Measurements from ENCODE around the gene GPS2.

GPS2 gene, protein sequence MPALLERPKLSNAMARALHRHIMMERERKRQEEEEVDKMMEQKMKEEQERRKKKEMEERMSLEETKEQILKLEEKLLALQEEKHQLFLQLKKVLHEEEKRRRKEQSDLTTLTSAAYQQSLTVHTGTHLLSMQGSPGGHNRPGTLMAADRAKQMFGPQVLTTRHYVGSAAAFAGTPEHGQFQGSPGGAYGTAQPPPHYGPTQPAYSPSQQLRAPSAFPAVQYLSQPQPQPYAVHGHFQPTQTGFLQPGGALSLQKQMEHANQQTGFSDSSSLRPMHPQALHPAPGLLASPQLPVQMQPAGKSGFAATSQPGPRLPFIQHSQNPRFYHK

DNA sequence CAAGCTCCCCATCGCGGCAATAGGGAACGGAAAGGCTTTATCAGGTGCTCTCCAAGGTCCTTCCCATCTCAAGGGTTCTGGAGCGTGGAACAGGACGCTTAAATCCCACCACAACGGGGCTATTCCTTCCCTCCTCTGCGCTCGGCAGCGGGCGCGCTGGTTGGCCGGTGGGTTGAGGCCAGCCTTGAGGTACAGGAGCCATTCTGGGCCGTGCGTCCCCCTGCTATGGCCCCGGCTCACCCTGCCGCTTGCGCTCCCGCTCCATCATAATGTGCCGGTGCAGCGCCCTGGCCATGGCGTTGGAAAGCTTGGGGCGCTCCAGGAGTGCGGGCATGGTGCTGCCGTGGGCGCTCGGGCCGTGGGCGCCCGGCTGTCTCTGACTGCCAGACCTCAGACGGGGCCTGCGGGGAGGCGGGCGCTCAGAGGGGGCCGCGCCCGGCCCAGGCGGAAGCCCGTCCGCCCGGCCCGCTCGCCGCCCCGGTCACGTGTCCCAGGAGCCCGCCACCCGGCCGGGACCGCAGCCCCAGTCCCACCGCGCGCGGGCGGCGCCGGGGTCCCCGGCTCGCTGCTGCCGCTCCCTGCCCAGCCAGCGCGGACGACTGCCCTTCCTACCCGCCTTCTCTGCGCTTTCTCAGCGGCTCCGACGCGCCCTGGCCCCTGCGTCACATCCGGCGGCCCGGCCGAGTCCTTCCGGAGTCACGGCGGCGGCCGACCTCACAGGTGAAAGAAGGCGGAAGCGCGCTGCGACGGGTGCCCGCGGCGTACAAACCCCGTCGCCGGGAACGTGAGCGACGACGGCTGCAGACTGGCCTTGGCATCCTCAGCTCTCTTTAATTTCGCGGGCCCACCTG, at the start of gene GPS2:
Gene GPS2 (minus strand): TSS at position 642 of the 851 bp plus-strand sequence. CDS start 308 bp downstream, at position 334.
- WGBS (ENCODE audit: insufficient coverage, insufficient read length), result no CpG with 5 or more reads among the region's 95 CpGs
- Histone ChIP-seq H3K9me3 (ENCODE audit: control insufficient read depth, insufficient read depth, low read length) (no peaks in the 10 kb centered on the region), H3K36me3 (ENCODE audit: control insufficient read depth, insufficient read depth, low read length) (peaks cover 48% of the 10 kb centered on the region), H3K4me3 (ENCODE audit: low read length) (peak within 1 kb of the TSS; percentile 72), H3K4me1 (ENCODE audit: control insufficient read depth, insufficient read depth, low read length) (peaks cover 3% of the 10 kb centered on the region; the same call in 1 of the 2 replicates), H3K27ac (ENCODE audit: low read length) (no peak within 1 kb of the TSS), H3K27me3 (ENCODE audit: control insufficient read depth, insufficient read depth, low read length) (no peaks in the 10 kb centered on the region)
- no peak for DNase-seq (ENCODE audit: low read depth, low spot score)

DNA sequence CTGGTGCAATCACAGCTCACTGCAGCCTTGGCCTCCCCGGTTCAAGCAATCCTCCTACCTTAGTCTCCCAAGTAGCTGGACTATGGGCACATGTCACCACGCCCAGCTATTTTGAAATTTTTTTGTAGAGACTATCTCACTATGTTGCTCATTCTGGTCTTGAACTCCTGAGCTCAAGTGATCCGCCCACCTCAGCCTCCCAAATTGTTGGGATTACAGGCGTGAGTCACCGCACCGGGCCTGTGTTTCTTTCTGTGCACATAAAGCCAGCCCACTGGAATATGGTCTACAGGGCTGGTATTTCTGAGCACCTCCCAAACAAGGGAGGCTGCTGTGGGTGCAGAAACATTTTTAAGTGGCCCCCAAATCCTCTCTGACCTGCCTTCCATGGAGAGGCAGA, 48.2 kb upstream of the GPS2 start:
- Histone ChIP-seq H3K36me3 (ENCODE audit: control insufficient read depth, insufficient read depth, low read length) (no peaks in the 10 kb centered on the region), H3K27me3 (ENCODE audit: control insufficient read depth, insufficient read depth, low read length) (no peaks in the 10 kb centered on the region), H3K4me3 (ENCODE audit: low read length) (no peak overlapping the region), H3K27ac (ENCODE audit: low read length) (no peak overlapping the region), H3K9me3 (ENCODE audit: control insufficient read depth, insufficient read depth, low read length) (no peaks in the 10 kb centered on the region), H3K4me1 (ENCODE audit: control insufficient read depth, insufficient read depth, low read length) (peaks cover 2% of the 10 kb centered on the region; the same call in 1 of the 2 replicates)
- no CpG with 5 or more reads among the region's 6 CpGs for whole genome bisulfite sequencing (ENCODE audit: insufficient coverage, insufficient read length)
- DNase-seq (ENCODE audit: low read depth, low spot score), result no peak

DNA sequence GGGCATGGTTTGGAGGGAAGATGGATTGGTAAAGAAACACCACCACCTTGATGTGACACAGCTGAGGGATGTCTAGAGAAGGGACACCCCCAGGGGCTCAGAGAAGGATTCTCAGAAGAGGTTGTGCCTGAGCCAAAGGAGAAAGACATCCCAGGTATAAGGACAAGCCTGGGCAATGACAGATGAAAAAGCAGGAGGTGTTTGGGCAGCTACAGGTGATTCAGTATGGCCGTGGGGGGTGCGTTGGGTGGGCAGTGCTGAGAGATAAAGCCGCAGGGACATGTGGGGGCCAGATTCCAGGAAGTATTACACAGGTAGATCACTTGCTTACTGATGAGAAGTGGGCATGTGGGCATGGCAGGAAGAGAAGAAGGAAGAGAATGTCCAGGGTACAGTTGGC, 46.7 kb upstream of the GPS2 start:
- no peak overlapping the region for H3K27ac ChIP-seq (ENCODE audit: low read length)
- no peaks in the 10 kb centered on the region for H3K27me3 ChIP-seq (ENCODE audit: control insufficient read depth, insufficient read depth, low read length)
- 0 out of 2 replicates have a peak, but pooled peaks cover under 1% of the 10 kb centered on the region for H3K4me1 ChIP-seq (ENCODE audit: control insufficient read depth, insufficient read depth, low read length)
- no peaks in the 10 kb centered on the region for H3K36me3 ChIP-seq (ENCODE audit: control insufficient read depth, insufficient read depth, low read length)
- no peak for DNase-seq (ENCODE audit: low read depth, low spot score)
- H3K4me3 ChIP-seq (ENCODE audit: low read length), result no peak overlapping the region
- no CpG with 5 or more reads among the region's 3 CpGs for WGBS (ENCODE audit: insufficient coverage, insufficient read length)
- H3K9me3 ChIP-seq (ENCODE audit: control insufficient read depth, insufficient read depth, low read length), result no peaks in the 10 kb centered on the region

- Histone ChIP-seq H3K4me3 (ENCODE audit: low read length) (no peak overlapping the region), H3K27me3 (ENCODE audit: control insufficient read depth, insufficient read depth, low read length) (no peaks in the 10 kb centered on the region), H3K36me3 (ENCODE audit: control insufficient read depth, insufficient read depth, low read length) (no peaks in the 10 kb centered on the region), H3K9me3 (ENCODE audit: control insufficient read depth, insufficient read depth, low read length) (no peaks in the 10 kb centered on the region), H3K27ac (ENCODE audit: low read length) (no peak overlapping the region), H3K4me1 (ENCODE audit: control insufficient read depth, insufficient read depth, low read length) (peaks cover 1% of the 10 kb centered on the region; the same call in 1 of the 2 replicates)
- DNase-seq (ENCODE audit: low read depth, low spot score), result no peak
- no CpG with 5 or more reads among the region's 2 CpGs for WGBS (ENCODE audit: insufficient coverage, insufficient read length)
Measured at GRCh38 chr17:7357381-7357780, 42.2 kb upstream of the GPS2 start.

DNA sequence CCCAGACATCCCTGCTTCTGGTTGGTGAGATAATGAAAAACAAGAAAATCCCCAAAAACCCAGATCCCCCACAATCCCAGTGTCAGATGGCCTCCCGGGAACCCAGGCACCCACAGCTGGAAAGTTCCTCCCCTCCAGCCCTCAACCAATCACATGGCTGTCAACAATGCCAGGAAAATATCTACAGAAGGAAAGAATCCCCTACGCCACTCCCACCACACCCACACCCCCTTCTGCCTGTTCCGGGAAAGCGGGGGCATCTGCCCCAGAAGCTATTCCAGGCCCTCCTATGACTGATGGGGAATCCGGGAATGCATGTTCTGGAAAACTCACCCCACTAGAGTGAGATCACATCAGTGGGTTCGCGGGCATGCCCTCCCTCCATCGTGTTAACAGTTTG, 41.6 kb upstream of the GPS2 start:
- Histone ChIP-seq H3K27ac (ENCODE audit: low read length) (no peak overlapping the region), H3K4me1 (ENCODE audit: control insufficient read depth, insufficient read depth, low read length) (peaks cover 1% of the 10 kb centered on the region; the same call in 1 of the 2 replicates), H3K9me3 (ENCODE audit: control insufficient read depth, insufficient read depth, low read length) (no peaks in the 10 kb centered on the region), H3K4me3 (ENCODE audit: low read length) (no peak overlapping the region), H3K27me3 (ENCODE audit: control insufficient read depth, insufficient read depth, low read length) (no peaks in the 10 kb centered on the region), H3K36me3 (ENCODE audit: control insufficient read depth, insufficient read depth, low read length) (no peaks in the 10 kb centered on the region)
- DNase-seq (ENCODE audit: low read depth, low spot score), result no peak
- no CpG with 5 or more reads among the region's 8 CpGs for WGBS (ENCODE audit: insufficient coverage, insufficient read length)

DNA sequence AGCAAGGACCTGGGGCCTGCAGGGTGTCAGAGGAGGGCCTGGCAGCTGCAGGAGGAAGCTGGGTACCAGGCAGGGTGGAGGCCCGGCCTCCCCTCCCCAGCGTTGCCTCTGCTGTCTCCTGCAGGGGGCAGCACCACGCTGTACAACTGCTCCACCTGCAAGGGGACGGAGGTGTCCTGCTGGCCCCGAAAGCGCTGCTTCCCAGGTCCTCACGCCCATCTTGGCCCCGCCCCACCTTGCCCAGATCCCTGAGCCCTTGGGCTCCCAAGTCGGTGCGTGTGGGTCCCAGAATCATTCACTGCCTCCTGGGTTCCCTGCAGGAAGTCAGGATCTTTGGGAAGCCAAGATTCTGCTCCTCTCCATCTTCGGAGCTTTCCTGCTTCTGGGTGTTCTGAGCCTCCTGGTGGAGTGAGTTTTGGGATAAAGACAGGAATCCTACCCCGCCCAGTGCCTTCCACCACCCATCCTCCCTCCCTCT, 41.0 kb upstream of the GPS2 start:
- Histone ChIP-seq H3K36me3 (ENCODE audit: control insufficient read depth, insufficient read depth, low read length) (no peaks in the 10 kb centered on the region), H3K4me3 (ENCODE audit: low read length) (no peak overlapping the region), H3K27me3 (ENCODE audit: control insufficient read depth, insufficient read depth, low read length) (no peaks in the 10 kb centered on the region), H3K4me1 (ENCODE audit: control insufficient read depth, insufficient read depth, low read length) (peaks cover 1% of the 10 kb centered on the region; the same call in 1 of the 2 replicates), H3K9me3 (ENCODE audit: control insufficient read depth, insufficient read depth, low read length) (no peaks in the 10 kb centered on the region), H3K27ac (ENCODE audit: low read length) (no peak overlapping the region)
- no CpG with 5 or more reads among the region's 12 CpGs for WGBS (ENCODE audit: insufficient coverage, insufficient read length)
- DNase-seq (ENCODE audit: low read depth, low spot score), result peak; percentile 87

DNA sequence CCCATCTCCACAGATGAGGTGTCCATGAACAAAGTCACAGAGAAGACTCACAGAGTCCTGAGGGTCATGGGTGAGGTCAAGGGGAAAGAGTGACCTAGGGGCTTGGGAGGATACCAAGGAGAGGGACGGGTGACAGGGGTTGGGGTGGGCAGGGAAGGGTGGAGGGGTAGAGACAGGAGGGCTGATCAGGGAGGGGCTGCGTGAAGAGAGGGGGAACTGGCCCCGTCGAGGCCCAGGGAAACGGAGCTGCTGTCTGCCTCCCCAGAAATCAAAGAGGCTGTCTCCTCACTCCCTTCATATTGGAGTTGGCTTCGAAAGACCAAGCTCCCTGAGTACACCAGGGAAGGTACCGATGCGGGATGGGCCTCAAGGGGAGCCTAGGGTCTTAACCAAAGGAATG, 40.4 kb upstream of the GPS2 start:
- no CpG with 5 or more reads among the region's 8 CpGs for WGBS (ENCODE audit: insufficient coverage, insufficient read length)
- Histone ChIP-seq H3K9me3 (ENCODE audit: control insufficient read depth, insufficient read depth, low read length) (no peaks in the 10 kb centered on the region), H3K4me3 (ENCODE audit: low read length) (no peak overlapping the region), H3K36me3 (ENCODE audit: control insufficient read depth, insufficient read depth, low read length) (no peaks in the 10 kb centered on the region), H3K4me1 (ENCODE audit: control insufficient read depth, insufficient read depth, low read length) (peaks cover 1% of the 10 kb centered on the region; the same call in 1 of the 2 replicates), H3K27me3 (ENCODE audit: control insufficient read depth, insufficient read depth, low read length) (no peaks in the 10 kb centered on the region), H3K27ac (ENCODE audit: low read length) (no peak overlapping the region)
- no peak for DNase-seq (ENCODE audit: low read depth, low spot score)

DNA sequence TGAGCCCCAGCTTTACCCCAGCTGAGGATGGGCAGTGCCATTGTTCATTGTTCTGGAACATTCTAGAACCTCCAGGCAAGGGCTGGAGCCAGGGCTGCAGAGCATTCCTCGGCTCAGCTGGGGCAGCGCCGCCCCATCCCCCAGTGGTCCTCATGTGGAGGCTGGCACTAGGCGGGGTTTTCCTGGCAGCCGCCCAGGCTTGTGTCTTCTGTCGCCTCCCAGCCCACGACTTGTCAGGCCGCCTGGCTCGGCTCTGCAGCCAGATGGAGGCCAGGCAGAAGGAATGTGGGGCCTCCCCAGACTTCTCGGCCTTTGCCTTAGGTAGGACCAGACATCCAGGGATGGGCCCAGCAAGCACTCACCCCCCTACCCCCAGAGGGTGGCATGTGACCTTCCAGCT, 39.9 kb upstream of the GPS2 start, which contains the start of gene TMEM95:
Gene TMEM95 (plus strand): TSS at position 104 of the 400 bp plus-strand sequence. CDS start 49 bp downstream, at position 153.
- Histone ChIP-seq H3K4me1 (ENCODE audit: control insufficient read depth, insufficient read depth, low read length) (peaks cover 1% of the 10 kb centered on the region; the same call in 1 of the 2 replicates), H3K27me3 (ENCODE audit: control insufficient read depth, insufficient read depth, low read length) (no peaks in the 10 kb centered on the region), H3K4me3 (ENCODE audit: low read length) (no peak within 1 kb of the TSS), H3K9me3 (ENCODE audit: control insufficient read depth, insufficient read depth, low read length) (no peaks in the 10 kb centered on the region), H3K36me3 (ENCODE audit: control insufficient read depth, insufficient read depth, low read length) (no peaks in the 10 kb centered on the region), H3K27ac (ENCODE audit: low read length) (no peak within 1 kb of the TSS)
- DNase-seq (ENCODE audit: low read depth, low spot score), result no peak
- no CpG with 5 or more reads among the region's 10 CpGs for WGBS (ENCODE audit: insufficient coverage, insufficient read length)

GRCh38 chr17:7354262-7354843, 39.2 kb upstream of the GPS2 start:
- no peak for DNase-seq (ENCODE audit: low read depth, low spot score)
- Histone ChIP-seq H3K9me3 (ENCODE audit: control insufficient read depth, insufficient read depth, low read length) (no peaks in the 10 kb centered on the region), H3K4me1 (ENCODE audit: control insufficient read depth, insufficient read depth, low read length) (peaks cover 3% of the 10 kb centered on the region; the same call in 1 of the 2 replicates), H3K36me3 (ENCODE audit: control insufficient read depth, insufficient read depth, low read length) (no peaks in the 10 kb centered on the region), H3K27ac (ENCODE audit: low read length) (no peak overlapping the region), H3K27me3 (ENCODE audit: control insufficient read depth, insufficient read depth, low read length) (no peaks in the 10 kb centered on the region), H3K4me3 (ENCODE audit: low read length) (no peak overlapping the region)
- no CpG with 5 or more reads among the region's 9 CpGs for WGBS (ENCODE audit: insufficient coverage, insufficient read length)
